ENCODE results near the gene STATH.
"Not testable (repeated sequence)": the region's sequence is repeated elsewhere in the genome, so short reads cannot be mapped to it uniquely, and the experiment has no call there.

STATH gene, protein sequence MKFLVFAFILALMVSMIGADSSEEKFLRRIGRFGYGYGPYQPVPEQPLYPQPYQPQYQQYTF

DNA sequence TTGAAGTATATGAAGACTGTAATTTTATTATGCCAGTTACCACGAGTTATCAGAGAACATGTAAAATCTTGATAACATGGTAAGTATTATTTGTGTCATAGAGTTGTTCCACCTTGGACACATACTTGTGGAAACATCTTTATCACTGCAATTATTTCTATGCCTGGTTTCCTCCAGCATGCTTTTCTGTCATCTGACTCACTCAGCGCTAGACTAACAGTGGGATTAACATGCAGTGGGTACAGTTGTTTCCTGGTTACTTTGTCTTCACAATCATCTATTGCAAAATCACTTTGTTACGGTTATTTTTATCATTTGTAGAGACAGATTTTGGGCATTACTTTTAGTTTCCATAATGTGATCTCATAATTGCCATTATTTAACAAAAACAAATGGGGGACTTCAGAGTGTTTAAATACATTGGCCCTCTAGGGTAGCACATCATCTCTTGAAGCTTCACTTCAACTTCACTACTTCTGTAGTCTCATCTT, at the start of gene STATH:
TSS of gene STATH (plus strand) at position 441 of the 491 bp plus-strand sequence. CDS start 2,472 bp downstream, outside the sequence.
- DNase-seq (ENCODE audit: low read depth in 1 of 2, low spot score in 1 of 2): no peak

- no peak for DNase-seq (ENCODE audit: low read depth in 1 of 2, low spot score in 1 of 2)
These were observed 44.2 kb upstream of the STATH start for GRCh38 chr4:69951602-69952001.

DNA sequence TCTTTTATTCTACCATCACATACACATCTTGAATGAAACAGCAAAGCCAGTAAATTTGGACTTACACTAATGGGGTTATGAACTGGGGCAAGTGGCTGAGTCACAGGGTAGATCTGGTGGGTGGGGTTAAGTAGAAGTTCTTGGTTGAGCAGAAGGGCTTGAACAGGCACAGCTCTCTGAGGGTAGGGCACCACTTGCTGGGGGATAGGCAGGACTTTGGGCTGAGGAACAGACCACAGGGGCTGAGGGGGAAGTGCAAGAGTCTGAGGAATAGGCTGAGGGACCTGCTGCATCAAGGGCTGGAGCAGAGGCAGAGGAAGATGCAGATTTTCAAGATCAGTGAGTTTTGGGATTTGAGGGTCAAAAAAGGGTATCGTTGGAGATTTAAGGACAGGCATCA, 38.6 kb upstream of the STATH start:
- DNase-seq (ENCODE audit: low read depth in 1 of 2, low spot score in 1 of 2): no peak

- DNase-seq (ENCODE audit: low read depth in 1 of 2, low spot score in 1 of 2): no peak
These were observed 30.1 kb upstream of the STATH start, which contains the start of gene CSN2 for GRCh38 chr4:69965628-69966027. TSS of gene CSN2 (minus strand) at chr4:69965728. CDS start at chr4:69960995, 4,733 bp downstream.

DNA sequence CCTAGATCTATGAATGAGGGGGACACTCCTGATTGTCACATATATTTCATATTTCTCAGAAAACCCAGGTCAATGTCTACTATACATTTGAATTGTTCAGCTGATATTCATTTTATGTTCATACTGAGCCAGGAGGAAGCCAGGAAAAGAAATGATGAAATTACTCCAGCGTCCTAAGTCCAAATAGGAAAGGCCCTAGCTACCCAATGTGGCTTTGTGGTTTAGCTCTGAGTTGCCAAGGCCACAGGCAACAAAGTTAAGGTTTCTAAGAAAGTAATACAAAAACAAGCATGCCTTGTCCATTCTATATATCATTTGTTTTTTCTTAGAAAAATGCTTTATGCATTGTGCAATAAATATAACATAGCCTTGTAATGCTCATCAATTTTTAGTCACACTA, 25.7 kb upstream of the STATH start:
- no peak for DNase-seq (ENCODE audit: low read depth in 1 of 2, low spot score in 1 of 2)

GRCh38 chr4:69974631-69975030, 21.1 kb upstream of the STATH start:
- DNase-seq (ENCODE audit: low read depth in 1 of 2, low spot score in 1 of 2): no peak

DNA sequence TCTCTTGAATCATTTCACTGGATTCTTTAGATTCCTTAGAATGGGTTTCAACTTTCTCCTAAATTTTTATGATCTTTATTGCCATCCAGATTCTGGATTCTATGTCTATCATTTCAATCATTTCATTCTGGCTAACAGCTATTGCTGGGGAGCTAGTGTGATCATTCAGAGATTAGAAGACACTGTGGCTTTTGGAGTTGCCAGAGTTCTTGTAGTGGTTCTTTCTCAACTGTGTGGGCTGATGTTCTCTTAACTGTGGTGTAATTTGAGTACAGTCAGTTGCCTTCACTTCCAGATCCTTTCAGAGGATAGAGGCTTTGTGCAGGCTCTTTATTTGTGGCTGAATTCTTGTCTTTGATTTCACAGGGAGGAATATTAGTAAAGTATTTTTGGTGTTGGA, 18.2 kb upstream of the STATH start:
- DNase-seq (ENCODE audit: low read depth in 1 of 2, low spot score in 1 of 2): no peak

DNA sequence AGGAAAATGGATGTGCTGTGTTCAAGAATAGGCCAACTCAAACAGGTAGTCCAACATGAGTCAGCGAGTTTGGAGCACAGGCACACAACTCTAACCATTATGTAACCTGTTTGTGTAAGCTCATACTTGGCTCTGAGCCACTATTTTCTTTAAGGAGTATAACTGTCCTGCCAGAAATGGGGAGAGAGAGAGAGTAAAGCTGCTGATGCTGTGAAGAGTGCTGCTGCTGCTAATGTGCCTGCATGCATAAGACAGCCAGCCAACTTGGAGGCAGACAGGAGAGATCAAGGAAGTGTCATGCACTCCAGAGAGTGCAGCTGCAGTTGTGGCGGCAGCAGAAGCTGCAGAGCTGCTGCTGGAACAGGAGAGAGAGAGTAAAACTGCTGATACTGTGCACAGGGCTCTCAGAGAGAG, 11.7 kb upstream of the STATH start:
- no peak for DNase-seq (ENCODE audit: low read depth in 1 of 2, low spot score in 1 of 2)

DNA sequence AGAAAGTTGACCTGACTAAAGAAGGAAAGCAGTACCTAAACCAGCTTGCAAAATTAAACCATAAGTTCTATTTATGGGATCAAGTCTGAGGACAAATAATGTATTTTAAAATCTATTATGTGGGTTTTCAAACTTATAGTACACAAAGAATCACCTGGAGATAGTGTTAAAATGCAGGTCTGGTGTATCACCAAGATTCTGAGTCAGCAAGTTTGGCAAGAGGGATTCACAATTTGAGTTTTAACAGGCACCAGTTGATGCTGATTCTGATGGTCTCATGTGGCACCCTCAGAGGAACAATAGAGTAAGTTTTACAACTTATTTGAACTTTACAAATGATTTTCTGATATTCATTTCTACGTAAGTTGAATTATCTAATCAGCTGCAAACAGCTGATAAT, 9.1 kb upstream of the STATH start:
- no peak for DNase-seq (ENCODE audit: low read depth in 1 of 2, low spot score in 1 of 2)

- no peak for DNase-seq (ENCODE audit: low read depth in 1 of 2, low spot score in 1 of 2)
These were observed 4.8 kb upstream of the STATH start for GRCh38 chr4:69991016-69991415.

- no peak for DNase-seq (ENCODE audit: low read depth in 1 of 2, low spot score in 1 of 2)
These were observed 984 bp upstream of the STATH start for GRCh38 chr4:69994782-69995181.

GRCh38 chr4:69999420-69999819, 3.7 kb downstream of the STATH start:
- DNase-seq (ENCODE audit: low read depth in 1 of 2, low spot score in 1 of 2): no peak

- no peak for DNase-seq (ENCODE audit: low read depth in 1 of 2, low spot score in 1 of 2)
These were observed 4.9 kb downstream of the STATH start for GRCh38 chr4:70000711-70001110.

- no peak for DNase-seq (ENCODE audit: low read depth in 1 of 2, low spot score in 1 of 2)
These were observed 6.7 kb downstream of the STATH start for GRCh38 chr4:70002507-70002906.

DNA sequence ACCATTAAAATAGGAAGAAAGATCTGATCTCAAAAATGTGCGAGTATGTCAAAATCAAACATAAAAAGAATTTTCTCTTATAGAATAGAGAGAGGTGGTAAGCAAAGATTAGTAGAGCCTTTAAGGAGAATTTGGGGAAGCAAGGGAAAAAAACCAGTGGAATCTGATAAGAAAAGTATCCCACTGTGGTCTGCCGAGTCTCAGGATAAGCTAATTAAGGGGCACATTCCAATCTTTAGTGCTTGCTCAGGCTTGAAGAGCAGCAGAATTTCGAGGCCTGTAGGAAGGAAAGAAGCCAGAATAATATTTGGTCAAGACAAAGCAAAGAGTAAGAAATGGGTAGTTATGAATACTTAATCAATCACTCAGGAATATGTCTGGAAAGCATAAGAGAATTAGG, 13.0 kb downstream of the STATH start:
- DNase-seq (ENCODE audit: low read depth in 1 of 2, low spot score in 1 of 2): no peak

DNA sequence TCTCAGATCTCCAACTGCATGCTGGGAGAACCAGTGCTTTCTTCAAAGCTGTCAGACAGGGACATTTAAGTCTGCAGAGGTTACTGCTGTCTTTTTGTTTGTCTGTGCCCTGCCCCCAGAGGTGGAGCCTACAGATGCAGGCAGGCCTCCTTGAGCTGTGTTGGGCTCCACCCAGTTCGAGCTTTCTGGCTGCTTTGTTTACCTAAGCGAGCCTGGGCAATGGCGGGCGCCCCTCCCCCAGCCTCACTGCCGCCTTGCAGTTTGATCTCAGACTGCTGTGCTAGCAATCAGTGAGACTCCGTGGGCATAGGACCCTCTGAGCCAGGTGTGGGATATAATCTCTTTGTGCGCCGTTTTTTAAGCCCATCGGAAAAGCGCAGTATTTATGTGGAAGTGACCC, 23.2 kb downstream of the STATH start:
- not testable (repeated sequence) for DNase-seq (ENCODE audit: low read depth in 1 of 2, low spot score in 1 of 2)

DNA sequence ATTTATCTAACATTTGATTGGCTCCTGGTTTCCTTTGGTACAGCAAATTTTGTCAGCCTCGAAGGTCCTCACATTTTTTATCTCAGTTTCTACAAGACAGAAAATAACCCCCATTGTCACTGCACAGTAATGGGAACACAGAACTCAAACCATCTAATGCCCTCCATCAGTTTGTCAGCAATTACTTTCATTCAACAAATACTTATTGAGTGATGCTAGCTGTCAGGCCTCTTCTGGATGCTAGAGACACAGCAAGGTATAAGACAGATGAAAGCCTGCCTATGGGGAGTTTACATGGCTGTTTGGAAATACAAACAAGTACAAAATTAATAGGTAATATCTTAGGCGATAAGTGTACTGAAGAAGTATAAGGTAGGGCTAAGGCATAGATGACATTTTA, 27.5 kb downstream of the STATH start:
- no peak for DNase-seq (ENCODE audit: low read depth in 1 of 2, low spot score in 1 of 2)

GRCh38 chr4:70027011-70027410, 31.2 kb downstream of the STATH start:
- DNase-seq (ENCODE audit: low read depth in 1 of 2, low spot score in 1 of 2): no peak

DNA sequence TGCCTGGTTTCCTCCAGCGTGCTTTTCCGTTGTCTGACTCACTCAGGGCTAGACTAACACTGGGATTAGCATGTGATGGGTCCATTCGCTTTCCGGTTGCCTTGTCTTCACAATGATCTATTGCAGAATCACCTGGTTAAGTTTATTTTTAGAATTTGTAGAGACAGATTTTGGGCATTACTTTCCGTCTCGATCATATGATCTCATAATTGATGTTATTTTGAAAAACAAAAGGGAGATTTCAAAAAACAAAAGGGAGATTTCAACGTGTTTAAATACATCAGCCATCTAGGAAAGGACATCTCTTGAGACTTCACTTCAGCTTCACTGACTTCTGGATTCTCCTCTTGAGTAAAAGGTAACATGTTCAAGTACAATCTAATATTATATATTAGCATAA, 32.4 kb downstream of the STATH start, which contains the start of gene HTN3:
TSS of gene HTN3 (plus strand) at position 301 of the 400 bp plus-strand sequence. CDS start 2,282 bp downstream, outside the sequence.
- DNase-seq (ENCODE audit: low read depth in 1 of 2, low spot score in 1 of 2): not testable (repeated sequence)

GRCh38 chr4:70037559-70037958, 41.8 kb downstream of the STATH start:
- DNase-seq (ENCODE audit: low read depth in 1 of 2, low spot score in 1 of 2): not testable (repeated sequence)

GRCh38 chr4:70039928-70040327, 44.2 kb downstream of the STATH start:
- DNase-seq (ENCODE audit: low read depth in 1 of 2, low spot score in 1 of 2): not testable (repeated sequence)

DNA sequence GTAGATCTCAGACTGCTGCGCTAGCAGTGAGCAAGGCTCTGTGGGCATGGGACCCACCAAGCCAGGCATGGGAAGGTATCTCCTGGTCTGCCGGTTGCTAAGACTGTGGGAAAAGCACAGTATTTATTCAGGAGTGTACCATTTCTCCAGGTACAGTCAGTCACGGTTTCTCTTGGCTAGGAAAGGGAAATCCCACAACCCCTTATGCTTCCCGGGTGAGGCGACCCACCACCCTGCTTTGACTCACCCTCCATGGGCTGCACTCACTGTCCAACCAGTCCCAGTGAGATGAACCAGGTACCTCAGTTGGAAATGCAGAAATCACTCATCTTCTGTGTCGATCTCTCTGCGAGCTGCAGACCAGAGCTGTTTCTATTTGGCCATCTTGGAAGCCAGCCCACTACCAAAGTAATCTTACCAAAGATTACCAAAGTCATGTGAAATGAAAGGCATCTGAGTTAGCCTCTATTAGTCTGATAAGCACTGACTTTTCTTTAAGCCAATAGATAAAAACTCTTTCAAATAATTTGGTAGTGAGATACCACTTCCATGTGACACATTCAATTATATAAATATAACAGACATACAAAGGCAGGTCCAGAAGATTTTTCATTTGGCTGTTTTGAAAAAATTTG, 46.0 kb downstream of the STATH start:
- no peak for DNase-seq (ENCODE audit: low read depth in 1 of 2, low spot score in 1 of 2)

GRCh38 chr4:70050138-70050537, 54.4 kb downstream of the STATH start, which contains the start of gene HTN1:
TSS of gene HTN1 (plus strand) at chr4:70050438. CDS start at chr4:70053077, 2,639 bp downstream.
- not testable (repeated sequence) for DNase-seq (ENCODE audit: low read depth in 1 of 2, low spot score in 1 of 2)
